Right kidney (tissue), 1 donor: ENCODE data around the gene VEZF1.
A peak's percentile ranks its signal among the peaks of the same experiment; 100 is the strongest.

Experiments
- DNase-seq: peaks from one replicate; pipeline ENCODE4 v3.0.0-alpha.2; 2016

The VEZF1 gene

GRCh38 chr17:57953705-57954396, 34.2 kb downstream of the VEZF1 start:
- peak; percentile 59 for DNase-seq

GRCh38 chr17:57953219-57953618, 34.8 kb downstream of the VEZF1 start:
- no peak for DNase-seq

GRCh38 chr17:57949649-57950048, 38.4 kb downstream of the VEZF1 start:
- DNase-seq, result no peak

- DNase-seq, result no peak
Observed at GRCh38 chr17:57948555-57949420, 39.3 kb downstream of the VEZF1 start.

- DNase-seq, result no peak
Observed at GRCh38 chr17:57948169-57948554, 39.9 kb downstream of the VEZF1 start.

GRCh38 chr17:57947369-57947768, 40.7 kb downstream of the VEZF1 start:
- no peak for DNase-seq

- DNase-seq, result peak; percentile 53
Observed at GRCh38 chr17:57946798-57947358, 41.2 kb downstream of the VEZF1 start.

GRCh38 chr17:57945996-57946797, 41.9 kb downstream of the VEZF1 start:
- DNase-seq, result no peak

- DNase-seq, result no peak
Observed at GRCh38 chr17:57944908-57945307, 43.1 kb downstream of the VEZF1 start.

GRCh38 chr17:57943645-57944044, 44.4 kb downstream of the VEZF1 start:
- DNase-seq, result no peak

- DNase-seq, result no peak
Observed at GRCh38 chr17:57943140-57943539, 44.9 kb downstream of the VEZF1 start.

- DNase-seq, result no peak
Observed at GRCh38 chr17:57941384-57942370, 46.4 kb downstream of the VEZF1 start.

- no peak for DNase-seq
Observed at GRCh38 chr17:57940653-57941329, 47.3 kb downstream of the VEZF1 start.

- no peak for DNase-seq
Observed at GRCh38 chr17:57940231-57940630, 47.8 kb downstream of the VEZF1 start.

GRCh38 chr17:57939797-57940196, 48.3 kb downstream of the VEZF1 start:
- DNase-seq, result no peak

- no peak for DNase-seq
Observed at GRCh38 chr17:57938061-57938502, 50.0 kb downstream of the VEZF1 start.

GRCh38 chr17:57937492-57937891, 50.6 kb downstream of the VEZF1 start:
- DNase-seq, result no peak

- DNase-seq, result no peak
Observed at GRCh38 chr17:57935833-57936807, 51.9 kb downstream of the VEZF1 start.

GRCh38 chr17:57931488-57932137, 56.4 kb downstream of the VEZF1 start:
- no peak for DNase-seq
